ENCODE data around the gene CYP2R1.
"Not testable (repeated sequence)": the region's sequence is repeated elsewhere in the genome, so short reads cannot be mapped to it uniquely, and the experiment has no call there.

The CYP2R1 gene

DNA sequence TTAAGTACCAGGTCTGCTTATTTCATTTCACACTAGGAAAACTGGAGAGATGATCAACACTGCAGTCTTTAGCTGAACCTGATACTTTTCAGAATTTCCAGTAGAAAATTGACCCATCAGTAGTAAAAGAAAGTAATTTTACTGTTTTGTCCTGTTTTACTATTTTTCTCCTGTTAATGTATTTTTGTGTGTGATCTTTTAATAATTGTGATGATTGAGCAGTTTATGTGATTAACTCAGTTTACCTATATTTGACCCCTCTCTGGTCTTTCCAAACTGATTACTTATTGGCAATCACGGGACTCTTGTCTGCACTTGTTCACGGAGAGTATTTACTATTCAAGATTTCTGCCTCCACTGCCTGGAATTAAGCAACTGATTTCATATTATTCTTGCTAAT is 546 bp upstream of the CYP2R1 start:
- DNase-seq: no peak

DNA sequence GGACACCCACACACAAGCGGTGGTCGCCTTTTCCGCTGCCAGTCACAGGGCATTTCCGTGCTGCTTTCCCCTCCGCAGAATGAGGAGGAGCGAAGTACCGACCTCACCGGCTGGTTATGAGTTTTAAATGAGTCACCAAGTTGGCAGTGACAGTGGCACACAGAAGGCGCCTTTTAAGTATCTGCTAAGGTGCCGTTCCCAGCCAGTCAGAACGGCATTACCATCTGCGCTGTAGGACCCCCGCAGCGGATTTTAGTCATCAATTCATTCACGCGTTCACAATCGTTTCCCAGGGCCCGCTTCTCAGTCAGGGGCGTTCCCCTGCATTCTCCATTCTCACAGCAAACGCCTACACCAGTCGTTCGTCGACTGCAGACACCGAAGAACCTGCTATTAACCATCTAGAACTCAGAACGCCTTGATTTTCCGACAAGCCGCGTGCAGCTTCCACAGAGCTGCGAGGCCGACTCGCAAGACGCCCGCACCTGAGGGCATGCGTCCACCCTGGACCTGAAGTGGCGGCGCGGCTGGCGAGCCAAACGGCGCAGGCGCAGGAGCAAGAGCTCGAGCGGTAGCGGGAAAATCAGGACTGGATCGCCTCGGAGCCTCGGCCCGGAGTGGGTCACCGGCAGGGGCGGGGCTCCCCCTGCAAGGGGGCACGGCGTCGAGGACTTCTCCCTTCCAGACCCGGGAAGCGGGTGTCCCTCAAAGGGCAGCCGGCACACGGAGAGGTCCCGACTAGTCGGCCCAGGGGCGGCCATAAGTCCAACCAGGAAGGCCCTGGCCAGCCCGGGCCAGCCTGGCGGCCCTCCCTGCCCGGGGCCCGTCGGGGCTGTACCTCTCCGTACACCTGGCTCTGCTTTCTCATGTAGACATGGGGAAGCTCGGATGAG is 642 bp downstream of the CYP2R1 start:
- peak; percentile 92 to 96 (median 94) for DNase-seq

GRCh38 chr11:14886513-14886912 is 5.5 kb downstream of the CYP2R1 start:
- no peak for DNase-seq

DNA sequence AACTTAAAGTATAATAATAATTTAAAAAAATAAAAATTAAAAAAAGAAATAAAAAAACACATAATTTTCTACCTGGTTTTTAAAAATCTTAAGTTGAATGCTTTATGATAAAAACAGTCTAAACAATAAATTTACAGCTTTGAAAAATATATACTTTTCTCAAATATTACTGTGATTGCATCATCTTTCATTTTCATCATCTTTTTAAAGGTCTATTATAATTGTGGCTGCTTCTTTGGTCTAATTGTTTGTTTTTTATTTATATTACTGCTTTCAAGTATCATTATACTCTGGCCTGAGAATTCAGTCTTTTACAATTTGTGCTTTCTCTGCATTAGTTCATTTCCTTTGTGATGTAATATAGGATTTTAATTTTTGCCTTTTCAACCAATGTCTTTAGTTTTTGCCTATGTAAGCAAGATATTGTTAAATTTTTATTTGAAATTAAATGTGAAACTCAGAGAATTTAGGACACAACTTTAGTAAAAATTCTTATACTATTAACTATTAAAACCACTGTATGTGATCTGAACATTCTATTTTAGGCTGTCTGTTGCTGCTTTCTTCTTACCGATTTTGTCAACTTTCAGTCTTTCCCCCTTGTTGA is 7.3 kb downstream of the CYP2R1 start:
- DNase-seq: no peak

- DNase-seq: not testable (repeated sequence)
Observed at GRCh38 chr11:14883683-14884082, 8.3 kb downstream of the CYP2R1 start.

DNA sequence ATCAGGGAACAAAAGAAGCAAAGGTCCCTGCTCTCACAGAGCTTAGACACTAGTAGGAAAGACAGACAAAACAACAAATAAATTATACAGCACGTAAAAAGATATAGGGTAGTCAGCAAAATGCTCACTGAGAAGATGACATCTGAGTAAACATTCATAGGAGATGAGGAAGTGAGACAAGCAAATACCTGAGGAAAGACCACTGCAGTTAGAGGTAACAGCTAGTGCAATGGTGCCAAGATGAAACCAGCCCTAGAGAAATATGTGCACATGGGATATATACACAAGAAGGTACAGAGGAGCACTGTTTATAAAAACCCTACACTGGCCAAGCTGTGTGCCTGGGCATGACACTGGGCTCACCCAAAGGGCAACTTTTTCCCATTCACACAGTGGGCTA is 9.8 kb downstream of the CYP2R1 start:
- DNase-seq: no peak

DNA sequence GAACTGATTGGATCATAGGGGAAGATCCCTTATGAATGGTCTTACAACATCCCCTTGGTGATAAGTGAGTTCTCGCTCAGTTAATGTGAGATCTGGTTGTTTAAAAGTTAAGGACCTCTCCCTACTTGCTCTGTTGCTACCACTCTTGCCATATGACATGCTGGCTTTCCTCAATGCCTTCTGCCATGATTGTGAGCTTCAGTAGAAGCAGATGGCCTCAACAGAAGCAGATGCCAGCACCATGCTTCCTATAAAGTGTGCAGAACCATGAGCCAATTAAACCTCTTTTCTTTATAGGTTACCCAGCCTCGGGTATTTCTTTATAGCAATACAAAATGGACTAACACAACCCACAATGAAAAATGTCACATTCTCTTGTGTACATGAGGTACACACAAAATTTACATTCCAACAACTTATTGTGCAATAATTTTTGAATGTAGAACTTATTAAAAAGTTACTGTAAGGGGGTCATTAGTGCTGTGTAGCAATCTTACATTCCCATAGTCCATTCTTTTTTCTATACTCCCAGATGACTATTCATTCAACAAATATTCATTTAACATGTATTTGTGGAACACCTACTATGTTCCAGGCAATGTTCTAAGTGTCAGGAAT is 10.3 kb downstream of the CYP2R1 start:
- DNase-seq: no peak

DNA sequence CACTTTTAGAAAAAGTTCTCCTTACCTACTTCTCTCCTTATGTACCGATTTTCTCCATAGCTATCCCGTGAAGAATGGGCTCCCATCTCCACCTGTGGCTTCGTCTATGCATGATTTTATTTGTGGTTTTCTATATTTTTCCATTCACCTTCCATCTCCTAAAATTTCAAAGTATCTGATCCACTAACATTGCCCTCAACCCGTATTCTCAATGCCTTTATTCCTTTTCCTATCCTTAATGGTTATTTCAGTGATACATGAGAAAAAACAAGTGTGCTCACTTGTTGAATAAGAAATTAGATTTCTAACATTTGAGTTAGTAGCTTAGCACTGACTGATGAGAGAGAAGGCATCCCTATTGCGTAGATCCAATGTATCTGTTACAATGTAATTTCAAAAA is 16.9 kb downstream of the CYP2R1 start:
- DNase-seq: no peak

- DNase-seq: no peak
Observed at GRCh38 chr11:14873632-14874031, 18.4 kb downstream of the CYP2R1 start.

- DNase-seq: no peak
Observed at GRCh38 chr11:14872032-14872431, 20.0 kb downstream of the CYP2R1 start.

- DNase-seq: not testable (repeated sequence)
Observed at GRCh38 chr11:14863775-14864174, 28.3 kb downstream of the CYP2R1 start.

DNA sequence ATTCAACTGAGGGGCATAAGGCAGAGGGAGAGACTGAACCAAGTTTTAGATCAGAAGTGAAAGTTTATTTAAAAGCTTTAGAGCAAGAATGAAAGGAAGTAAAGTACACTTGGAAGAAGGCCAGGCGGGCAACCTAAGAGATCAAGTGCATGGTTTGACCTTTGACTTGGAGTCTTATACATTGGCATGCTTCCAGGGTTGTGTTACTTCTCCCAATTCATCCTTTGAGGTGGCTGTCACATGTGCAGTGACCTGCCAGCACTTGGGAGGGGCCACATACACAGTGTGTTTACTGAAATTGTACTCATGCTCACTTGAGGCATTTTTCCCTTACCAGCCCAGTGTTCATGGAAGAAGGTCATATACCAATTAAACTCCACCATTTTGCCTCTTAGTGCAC is 30.4 kb downstream of the CYP2R1 start:
- peak in 2 of 4 experiments; percentile 3 to 9 for DNase-seq

- no peak for DNase-seq
Observed at GRCh38 chr11:14860511-14860910, 31.5 kb downstream of the CYP2R1 start.

DNA sequence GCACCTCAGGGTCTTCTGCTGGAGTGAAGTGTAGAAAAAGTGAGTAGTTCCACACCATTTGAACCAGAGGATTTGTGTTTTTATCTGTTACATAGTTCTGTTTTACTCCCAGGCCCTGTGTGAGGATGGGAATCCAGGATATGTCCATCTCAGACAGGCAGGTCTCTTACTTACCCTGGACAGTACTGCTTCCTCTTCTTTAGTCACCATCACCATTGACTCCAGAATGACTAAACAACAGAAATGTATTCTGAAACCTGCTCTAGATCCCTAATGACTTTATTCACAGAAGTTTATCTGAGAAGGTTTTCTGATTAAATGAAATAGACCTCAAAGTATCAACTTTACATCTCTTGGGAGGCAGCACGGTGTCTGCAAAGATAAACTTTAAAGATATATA is 33.6 kb downstream of the CYP2R1 start:
- DNase-seq: no peak

DNA sequence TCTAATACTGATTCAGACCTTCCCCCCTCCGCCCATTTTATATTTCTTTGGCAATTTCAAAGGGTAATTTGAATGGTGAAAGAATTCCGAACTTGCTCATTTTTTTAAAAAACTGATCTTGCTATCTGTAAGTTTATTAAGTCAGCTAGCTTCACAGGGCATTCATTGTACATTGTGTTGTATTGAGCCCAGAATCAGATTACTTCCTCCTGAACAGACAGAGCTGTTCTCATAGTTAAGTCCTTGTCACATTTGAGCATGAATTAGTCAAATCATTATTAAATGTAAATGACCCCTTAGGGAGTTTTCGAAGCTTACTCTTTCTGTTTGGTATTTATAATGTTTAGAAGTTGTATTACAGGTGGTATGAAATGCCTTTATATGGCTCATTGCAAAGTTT is 34.4 kb downstream of the CYP2R1 start:
- no peak for DNase-seq

- DNase-seq: no peak
Observed at GRCh38 chr11:14855890-14856289, 36.1 kb downstream of the CYP2R1 start.

DNA sequence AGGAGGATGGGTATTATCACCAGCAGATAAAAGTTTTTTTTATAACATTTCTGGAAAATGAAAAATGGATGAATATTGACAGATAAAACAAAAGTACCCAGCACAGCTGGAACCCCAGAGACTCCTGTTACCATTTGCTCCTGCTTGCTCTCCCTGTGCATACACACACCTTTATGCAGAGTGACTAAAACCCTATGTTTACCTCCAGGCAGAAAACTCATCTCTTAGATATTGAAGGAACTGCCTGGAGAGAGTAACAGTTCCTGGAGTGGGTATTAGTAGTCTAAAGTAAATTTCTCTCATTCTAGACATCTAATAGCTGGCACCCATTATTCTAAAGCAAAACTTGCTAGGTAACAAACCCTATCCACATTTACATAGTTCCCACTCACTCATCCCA is 38.0 kb downstream of the CYP2R1 start:
- no peak for DNase-seq

GRCh38 chr11:14852571-14853177 is 39.4 kb downstream of the CYP2R1 start:
- DNase-seq: no peak

DNA sequence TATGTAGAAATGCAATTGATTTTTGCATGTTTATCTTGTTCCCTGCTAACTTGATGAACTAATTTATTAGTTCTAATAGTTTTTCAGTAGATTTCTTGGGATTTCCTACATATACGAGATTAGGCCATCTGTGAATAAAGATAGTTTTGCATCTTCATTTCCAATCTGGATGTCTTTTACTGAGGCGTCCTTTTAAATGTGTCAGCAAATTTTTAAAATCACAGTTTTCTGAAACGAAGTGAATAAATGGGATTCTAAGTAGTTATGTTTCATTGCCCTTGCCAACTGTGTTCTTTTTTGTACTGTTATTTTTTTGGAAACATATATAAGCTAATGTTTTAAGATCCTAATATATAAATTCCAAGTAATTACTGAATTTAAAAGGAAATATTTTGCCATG is 50.0 kb downstream of the CYP2R1 start:
- no peak for DNase-seq

DNA sequence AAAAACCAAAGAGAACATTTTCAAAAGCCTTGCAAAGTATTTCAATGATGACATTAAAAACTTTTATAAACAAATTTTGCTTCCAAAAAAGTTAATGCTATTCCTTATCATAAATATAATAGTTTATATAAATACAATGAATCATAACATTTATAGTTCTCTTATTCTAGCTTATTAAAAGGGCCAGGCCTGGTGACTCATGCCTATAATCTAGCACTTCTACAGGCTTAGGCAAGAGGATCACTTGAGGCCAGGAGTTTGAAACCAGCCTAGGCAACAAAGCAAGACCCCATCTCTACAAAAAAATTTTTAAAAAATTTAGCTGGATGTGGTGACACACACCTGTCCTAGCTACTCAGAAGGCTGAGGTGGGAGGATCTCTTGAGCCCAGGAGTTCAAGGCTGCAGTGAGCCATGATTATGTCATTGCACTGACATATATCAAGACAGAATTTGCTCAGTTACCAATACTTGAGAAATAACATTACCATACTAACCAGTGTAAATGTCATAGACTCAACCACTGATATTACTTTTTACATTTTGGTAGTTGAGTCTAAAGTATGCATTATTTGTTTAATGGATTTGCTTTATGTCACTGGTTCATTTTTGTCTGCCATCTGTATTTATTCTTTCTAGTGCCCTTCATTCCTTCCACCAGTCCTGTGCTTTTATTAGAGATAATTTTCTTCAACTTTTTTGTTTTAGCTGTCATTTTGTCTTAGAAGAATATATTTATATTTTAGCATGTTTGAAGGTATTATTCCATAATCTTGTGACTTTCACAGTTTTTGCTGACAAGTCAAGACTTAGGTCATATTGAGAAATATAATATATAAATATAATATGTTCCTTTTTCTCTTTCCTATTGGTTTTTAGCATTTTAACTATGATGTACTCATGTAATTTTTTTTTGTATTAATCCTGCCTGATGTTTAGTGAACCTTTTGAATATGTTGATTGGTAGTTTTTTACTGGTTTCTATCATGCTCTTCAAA is 56.2 kb downstream of the CYP2R1 start:
- DNase-seq: no peak

Data from suppressor macrophage (primary cell).